Measurements from ENCODE around the gene CCDC88C.

The CCDC88C gene

GRCh38 chr14:91349481-91350074, 68.0 kb downstream of the CCDC88C start:
- Histone ChIP-seq H3K4me1 (ENCODE audit: control insufficient read depth, insufficient read depth, low read length) (peaks cover 11% of the 10 kb centered on the region), H3K36me3 (ENCODE audit: control insufficient read depth, insufficient read depth, low read length) (no peaks in the 10 kb centered on the region), H3K27ac (ENCODE audit: low read depth, low read length) (no peak overlapping the region), H3K9ac (ENCODE audit: low read length) (no peak overlapping the region), H3K27me3 (ENCODE audit: control insufficient read depth, insufficient read depth, low read length) (no peaks in the 10 kb centered on the region), H3K4me3 (ENCODE audit: low read length) (no peak overlapping the region)

DNA sequence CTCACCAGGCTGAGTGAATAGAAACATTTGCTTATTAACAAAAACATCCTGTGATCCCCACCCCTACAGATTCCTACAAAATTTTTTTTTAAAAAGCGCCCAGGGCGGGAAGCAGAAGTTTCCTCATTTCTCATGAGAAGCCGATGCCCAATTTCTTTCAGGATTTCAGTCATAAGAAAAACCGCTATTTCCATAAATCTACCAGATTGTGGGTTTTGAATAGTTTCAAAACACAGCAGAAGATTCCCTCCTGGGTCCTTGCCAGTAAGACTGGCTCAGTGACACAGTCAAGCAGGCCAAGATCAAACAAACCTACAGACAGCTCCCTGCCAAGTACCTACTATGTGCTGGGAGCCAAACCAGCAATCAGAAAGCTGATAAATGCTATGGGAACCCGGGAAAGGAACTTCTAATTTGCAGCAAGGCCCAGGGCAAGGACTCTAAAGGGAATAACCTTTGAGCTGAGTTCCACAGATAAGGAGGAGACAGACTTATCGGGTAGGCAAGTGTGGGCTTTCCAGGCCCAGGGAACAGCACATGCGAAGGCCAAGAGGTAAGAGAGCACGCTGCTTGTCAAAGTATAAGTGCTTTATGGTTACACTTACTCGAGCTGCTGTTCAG, 68.7 kb downstream of the CCDC88C start:
- Histone ChIP-seq H3K4me3 (ENCODE audit: low read length) (no peak overlapping the region), H3K27ac (ENCODE audit: low read depth, low read length) (no peak overlapping the region), H3K36me3 (ENCODE audit: control insufficient read depth, insufficient read depth, low read length) (no peaks in the 10 kb centered on the region), H3K27me3 (ENCODE audit: control insufficient read depth, insufficient read depth, low read length) (no peaks in the 10 kb centered on the region), H3K9ac (ENCODE audit: low read length) (no peak overlapping the region), H3K4me1 (ENCODE audit: control insufficient read depth, insufficient read depth, low read length) (peaks cover 11% of the 10 kb centered on the region)

- H3K4me3 ChIP-seq (ENCODE audit: low read length): no peak overlapping the region
- H3K27me3 ChIP-seq (ENCODE audit: control insufficient read depth, insufficient read depth, low read length): no peaks in the 10 kb centered on the region
- no peak overlapping the region for H3K9ac ChIP-seq (ENCODE audit: low read length)
- peaks cover 4% of the 10 kb centered on the region for H3K4me1 ChIP-seq (ENCODE audit: control insufficient read depth, insufficient read depth, low read length)
- no peak overlapping the region for H3K27ac ChIP-seq (ENCODE audit: low read depth, low read length)
- H3K36me3 ChIP-seq (ENCODE audit: control insufficient read depth, insufficient read depth, low read length): no peaks in the 10 kb centered on the region
Measured at GRCh38 chr14:91346838-91347173, 70.8 kb downstream of the CCDC88C start.

GRCh38 chr14:91344096-91344495, 73.5 kb downstream of the CCDC88C start:
- Histone ChIP-seq H3K4me1 (ENCODE audit: control insufficient read depth, insufficient read depth, low read length) (no peaks in the 10 kb centered on the region), H3K27ac (ENCODE audit: low read depth, low read length) (no peak overlapping the region), H3K9ac (ENCODE audit: low read length) (no peak overlapping the region), H3K27me3 (ENCODE audit: control insufficient read depth, insufficient read depth, low read length) (no peaks in the 10 kb centered on the region), H3K4me3 (ENCODE audit: low read length) (no peak overlapping the region), H3K36me3 (ENCODE audit: control insufficient read depth, insufficient read depth, low read length) (peaks cover under 1% of the 10 kb centered on the region)

DNA sequence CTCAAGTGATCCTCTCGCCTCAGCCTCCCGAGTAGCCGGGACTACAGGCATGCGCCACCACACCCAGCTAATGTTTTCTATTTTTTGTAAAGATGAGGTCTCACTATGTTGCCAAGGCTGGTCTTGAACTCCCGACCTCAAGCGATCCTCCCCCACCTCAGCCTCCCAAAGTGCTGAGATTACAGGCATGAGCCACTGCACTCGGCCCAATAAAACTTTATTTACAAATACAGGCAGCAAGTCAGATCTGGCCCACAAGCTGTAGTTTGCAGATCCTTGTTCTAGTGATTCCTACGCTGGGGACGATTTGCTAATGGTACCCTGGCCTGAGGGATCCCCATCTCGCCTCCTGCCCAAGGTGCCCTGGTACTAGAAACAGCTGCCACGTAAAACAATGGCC, 74.6 kb downstream of the CCDC88C start:
- Histone ChIP-seq H3K4me1 (ENCODE audit: control insufficient read depth, insufficient read depth, low read length) (no peaks in the 10 kb centered on the region), H3K36me3 (ENCODE audit: control insufficient read depth, insufficient read depth, low read length) (peaks cover 5% of the 10 kb centered on the region), H3K27ac (ENCODE audit: low read depth, low read length) (no peak overlapping the region), H3K4me3 (ENCODE audit: low read length) (no peak overlapping the region), H3K9ac (ENCODE audit: low read length) (no peak overlapping the region), H3K27me3 (ENCODE audit: control insufficient read depth, insufficient read depth, low read length) (no peaks in the 10 kb centered on the region)

DNA sequence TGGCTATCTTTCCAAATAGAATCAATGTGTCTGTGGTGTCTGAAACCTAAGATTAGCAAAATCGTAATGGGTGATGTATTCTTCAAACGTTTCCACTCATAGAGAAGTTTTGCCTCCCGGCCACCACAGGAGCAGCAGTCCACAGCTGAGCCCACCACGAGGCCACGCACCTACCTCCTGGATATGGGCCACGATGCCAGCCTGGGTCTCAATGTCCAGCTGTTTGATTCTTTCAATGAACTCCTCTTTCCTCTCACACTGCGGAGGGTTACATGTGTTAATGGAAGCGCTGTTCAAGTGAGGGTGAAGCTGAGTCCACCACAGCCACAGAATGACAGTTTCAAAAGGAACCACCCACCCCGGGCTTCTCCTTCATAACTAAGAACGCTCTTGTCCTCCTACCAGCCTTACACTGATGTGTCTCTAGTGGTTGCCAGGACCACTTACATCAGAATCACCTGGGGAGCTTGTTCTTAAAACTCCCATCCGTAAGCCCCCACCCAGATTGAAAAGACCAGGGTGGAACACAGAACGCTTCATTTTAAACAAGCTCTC, 75.3 kb downstream of the CCDC88C start:
- Histone ChIP-seq H3K4me1 (ENCODE audit: control insufficient read depth, insufficient read depth, low read length) (no peaks in the 10 kb centered on the region), H3K27ac (ENCODE audit: low read depth, low read length) (no peak overlapping the region), H3K4me3 (ENCODE audit: low read length) (no peak overlapping the region), H3K9ac (ENCODE audit: low read length) (no peak overlapping the region), H3K36me3 (ENCODE audit: control insufficient read depth, insufficient read depth, low read length) (peaks cover 9% of the 10 kb centered on the region), H3K27me3 (ENCODE audit: control insufficient read depth, insufficient read depth, low read length) (no peaks in the 10 kb centered on the region)

- Histone ChIP-seq H3K27me3 (ENCODE audit: control insufficient read depth, insufficient read depth, low read length) (no peaks in the 10 kb centered on the region), H3K9ac (ENCODE audit: low read length) (no peak overlapping the region), H3K4me3 (ENCODE audit: low read length) (no peak overlapping the region), H3K27ac (ENCODE audit: low read depth, low read length) (no peak overlapping the region), H3K4me1 (ENCODE audit: control insufficient read depth, insufficient read depth, low read length) (no peaks in the 10 kb centered on the region), H3K36me3 (ENCODE audit: control insufficient read depth, insufficient read depth, low read length) (peaks cover 9% of the 10 kb centered on the region)
Measured at GRCh38 chr14:91341751-91342154, 75.9 kb downstream of the CCDC88C start.

- Histone ChIP-seq H3K4me1 (ENCODE audit: control insufficient read depth, insufficient read depth, low read length) (no peaks in the 10 kb centered on the region), H3K4me3 (ENCODE audit: low read length) (no peak overlapping the region), H3K27me3 (ENCODE audit: control insufficient read depth, insufficient read depth, low read length) (no peaks in the 10 kb centered on the region), H3K27ac (ENCODE audit: low read depth, low read length) (no peak overlapping the region), H3K36me3 (ENCODE audit: control insufficient read depth, insufficient read depth, low read length) (peaks cover 9% of the 10 kb centered on the region), H3K9ac (ENCODE audit: low read length) (no peak overlapping the region)
Measured at GRCh38 chr14:91341334-91341733, 76.3 kb downstream of the CCDC88C start.

GRCh38 chr14:91339671-91340369, 77.8 kb downstream of the CCDC88C start:
- H3K4me1 ChIP-seq (ENCODE audit: control insufficient read depth, insufficient read depth, low read length): no peaks in the 10 kb centered on the region
- no peak overlapping the region for H3K9ac ChIP-seq (ENCODE audit: low read length)
- H3K27me3 ChIP-seq (ENCODE audit: control insufficient read depth, insufficient read depth, low read length): no peaks in the 10 kb centered on the region
- no peak overlapping the region for H3K4me3 ChIP-seq (ENCODE audit: low read length)
- H3K27ac ChIP-seq (ENCODE audit: low read depth, low read length): no peak overlapping the region
- peaks cover 11% of the 10 kb centered on the region for H3K36me3 ChIP-seq (ENCODE audit: control insufficient read depth, insufficient read depth, low read length)

DNA sequence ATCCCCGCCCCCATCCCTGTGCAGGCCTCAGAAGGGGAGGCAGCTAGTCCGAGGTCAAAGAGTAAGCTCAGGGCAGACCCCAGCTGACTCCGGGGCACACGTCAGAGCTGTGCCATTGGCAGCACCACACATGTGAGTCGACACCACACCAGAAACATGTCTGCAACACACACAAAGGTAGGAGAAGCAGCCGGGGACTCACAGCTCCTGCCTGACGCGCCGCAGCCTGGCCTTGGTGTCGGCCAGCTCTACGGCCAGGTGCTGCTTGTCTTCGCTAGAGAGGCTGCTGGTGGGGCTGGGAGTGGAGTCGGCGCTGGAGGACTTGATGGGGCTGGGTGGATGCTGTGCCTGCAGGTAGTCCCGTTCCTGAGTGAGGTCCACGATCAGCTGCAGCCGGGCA, 78.5 kb downstream of the CCDC88C start:
- Histone ChIP-seq H3K27me3 (ENCODE audit: control insufficient read depth, insufficient read depth, low read length) (no peaks in the 10 kb centered on the region), H3K4me1 (ENCODE audit: control insufficient read depth, insufficient read depth, low read length) (no peaks in the 10 kb centered on the region), H3K36me3 (ENCODE audit: control insufficient read depth, insufficient read depth, low read length) (peaks cover 11% of the 10 kb centered on the region), H3K27ac (ENCODE audit: low read depth, low read length) (no peak overlapping the region), H3K9ac (ENCODE audit: low read length) (no peak overlapping the region), H3K4me3 (ENCODE audit: low read length) (no peak overlapping the region)

DNA sequence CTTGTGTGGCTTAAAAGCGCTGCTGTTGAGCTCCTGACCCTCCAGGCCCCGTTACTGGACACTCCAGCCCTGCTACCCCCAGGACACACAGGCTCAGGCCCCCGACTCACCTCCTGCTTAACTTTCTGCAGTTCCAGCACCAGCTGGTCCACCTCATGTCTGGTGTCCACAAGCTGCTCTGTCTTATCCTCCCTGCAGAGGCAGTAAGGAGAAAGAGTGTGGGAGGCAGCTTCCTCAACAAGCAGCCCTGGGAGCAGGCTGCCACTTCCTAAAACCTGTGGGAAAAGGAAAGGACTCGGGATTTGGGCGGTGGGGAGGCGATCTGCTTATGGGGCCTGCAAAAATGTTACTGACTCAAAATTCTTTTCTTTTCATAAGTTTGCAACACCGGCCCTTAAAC, 79.2 kb downstream of the CCDC88C start:
- Histone ChIP-seq H3K27ac (ENCODE audit: low read depth, low read length) (no peak overlapping the region), H3K4me1 (ENCODE audit: control insufficient read depth, insufficient read depth, low read length) (no peaks in the 10 kb centered on the region), H3K27me3 (ENCODE audit: control insufficient read depth, insufficient read depth, low read length) (no peaks in the 10 kb centered on the region), H3K36me3 (ENCODE audit: control insufficient read depth, insufficient read depth, low read length) (peaks cover 11% of the 10 kb centered on the region), H3K9ac (ENCODE audit: low read length) (no peak overlapping the region), H3K4me3 (ENCODE audit: low read length) (no peak overlapping the region)

DNA sequence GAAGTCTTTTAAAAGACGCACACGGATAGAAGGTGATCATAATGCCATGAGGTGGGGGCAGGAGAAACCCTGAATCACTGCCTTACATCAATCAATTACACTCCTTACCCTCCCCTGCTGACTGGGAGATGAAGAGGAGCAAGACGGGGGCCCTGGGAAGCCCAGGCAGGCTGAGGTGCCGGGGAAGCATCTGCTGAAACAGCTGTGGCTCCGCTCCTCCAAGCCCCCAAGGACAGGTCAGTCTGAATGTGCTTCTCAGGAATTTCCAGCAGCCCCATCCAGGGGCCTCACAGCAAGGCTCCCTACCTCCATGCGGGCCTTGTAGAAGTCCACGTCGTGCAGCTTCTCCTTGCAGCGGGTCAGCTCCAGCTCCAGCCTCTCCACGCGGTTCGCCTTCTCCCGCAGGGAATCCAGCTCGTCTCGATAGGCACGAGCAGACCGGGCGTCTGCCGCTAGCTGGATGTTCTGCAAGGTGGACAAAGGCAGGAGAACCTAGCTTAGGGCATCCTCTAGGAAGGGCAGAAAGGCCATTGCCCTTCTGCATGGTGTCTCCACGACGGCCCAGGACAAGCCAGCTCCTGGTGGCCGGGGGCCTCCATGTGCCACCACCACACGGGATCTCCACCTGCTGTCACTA, 79.8 kb downstream of the CCDC88C start:
- Histone ChIP-seq H3K36me3 (ENCODE audit: control insufficient read depth, insufficient read depth, low read length) (peaks cover 11% of the 10 kb centered on the region), H3K4me1 (ENCODE audit: control insufficient read depth, insufficient read depth, low read length) (no peaks in the 10 kb centered on the region), H3K27ac (ENCODE audit: low read depth, low read length) (no peak overlapping the region), H3K9ac (ENCODE audit: low read length) (no peak overlapping the region), H3K4me3 (ENCODE audit: low read length) (no peak overlapping the region), H3K27me3 (ENCODE audit: control insufficient read depth, insufficient read depth, low read length) (no peaks in the 10 kb centered on the region)

All from rectal smooth muscle tissue (tissue), 1 donor.